Neural crest cell (in vitro differentiated cells): ENCODE results near the gene SMC1B. TPM values are rescaled to one million over a fixed set of nuclear protein-coding genes. Genes with fewer than 3 reads are reported as not detected.

ENCODE experiments used
- DNase-seq: peaks from one replicate; pipeline ENCODE4 v3.0.0; 2021; ENCODE audit warnings: low read depth, mixed read lengths, low spot score
- H3K27ac Mint-ChIP-seq: one replicate; pipeline ENCODE4 v1.8.0; 2021; ENCODE audit warnings: mild to moderate bottlenecking, mixed read lengths; ENCODE audit not compliant: unreplicated experiment
- H3K27me3 Mint-ChIP-seq: 2 replicates; pipeline ENCODE4 v1.8.0; 2021; ENCODE audit warnings: low read depth, mild to moderate bottlenecking, mixed read lengths
- H3K36me3 Mint-ChIP-seq: 2 replicates; pipeline ENCODE4 v1.8.0; 2021; ENCODE audit warnings: low read depth, mild to moderate bottlenecking, mixed read lengths
- H3K4me1 Mint-ChIP-seq: 2 replicates; pipeline ENCODE4 v1.8.0; 2021; ENCODE audit warnings: mixed read lengths
- H3K4me3 Mint-ChIP-seq: one replicate; pipeline ENCODE4 v1.8.0; 2021; ENCODE audit warnings: mild to moderate bottlenecking, mixed read lengths
- H3K9me3 Mint-ChIP-seq: 2 replicates; pipeline ENCODE4 v1.8.0; 2021; ENCODE audit warnings: mixed read lengths
- CTCF ChIP-seq: fragments of 200-600 bp; sonication (generic); conservative IDR thresholded peaks from 2 replicates; pipeline ENCODE4 v1.5.0; 2021; ENCODE audit warnings: antibody characterized with exemption, mild to moderate bottlenecking
- total RNA-seq: library from RNA; stranded (reverse); gene quantifications from 2 replicates; pipeline ENCODE4 v1.2.1, GENCODE V29; 2021

Gene SMC1B
- total RNA-seq, 1 donor from 2014 or later, result not detected

GRCh38 chr22:45418056-45418769 lies 4.8 kb upstream of the SMC1B start:
- peaks cover 4% of the 10 kb centered on the region for H3K27me3 Mint-ChIP-seq
- DNase-seq, result no peak
- no peak for TF ChIP-seq CTCF
- peaks cover 29% of the 10 kb centered on the region for H3K36me3 Mint-ChIP-seq
- no peak overlapping the region for H3K27ac Mint-ChIP-seq
- no peak overlapping the region for H3K4me3 Mint-ChIP-seq
- H3K4me1 Mint-ChIP-seq, result peaks cover 13% of the 10 kb centered on the region
- H3K9me3 Mint-ChIP-seq, result peaks cover 7% of the 10 kb centered on the region

DNA sequence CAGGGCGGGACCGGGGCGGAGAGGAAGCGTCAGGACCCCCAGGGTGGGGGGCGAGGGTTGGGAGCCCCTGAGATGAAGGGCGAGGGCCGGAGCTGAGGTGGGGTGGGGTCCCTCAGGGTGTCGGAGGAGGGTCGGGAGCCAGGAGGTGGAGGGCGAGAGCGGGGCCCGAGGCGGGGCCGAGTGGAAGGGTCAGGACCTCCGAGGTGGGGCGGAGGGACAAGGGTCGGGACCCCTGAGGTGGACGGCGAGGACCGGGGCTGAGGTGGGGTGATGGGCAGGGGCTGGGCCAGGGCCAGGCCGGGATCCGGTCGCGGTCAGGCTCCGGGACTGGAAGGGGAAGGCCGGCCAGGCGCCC lies 409 bp downstream of the SMC1B start:
- no peak for DNase-seq
- H3K9me3 Mint-ChIP-seq, result peaks cover 3% of the 10 kb centered on the region
- H3K27ac Mint-ChIP-seq, result no peak overlapping the region
- H3K4me3 Mint-ChIP-seq, result no peak overlapping the region
- peaks cover 16% of the 10 kb centered on the region for H3K4me1 Mint-ChIP-seq
- H3K36me3 Mint-ChIP-seq, result peaks cover 11% of the 10 kb centered on the region
- no peak for TF ChIP-seq CTCF
- peaks cover 4% of the 10 kb centered on the region for H3K27me3 Mint-ChIP-seq

DNA sequence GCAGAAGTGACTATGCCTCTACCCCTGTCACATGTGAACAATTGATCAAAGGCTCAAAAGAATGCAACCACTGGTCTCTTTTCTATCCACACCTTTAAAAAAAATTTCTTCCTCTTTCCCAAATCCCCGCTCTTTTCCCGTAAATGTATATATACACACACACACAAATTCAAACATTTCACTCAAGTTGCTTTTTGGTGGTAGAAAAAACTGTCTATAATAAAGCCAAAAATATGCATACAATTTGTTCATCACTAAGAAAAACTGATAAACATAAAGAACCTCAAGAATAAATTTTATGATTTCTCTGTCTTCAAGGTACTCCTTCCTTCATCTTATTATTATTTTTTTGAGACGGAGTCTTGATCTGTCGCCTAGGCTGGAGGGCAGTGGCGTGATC lies 5.6 kb downstream of the SMC1B start:
- Mint-ChIP-seq H3K4me3 (no peak overlapping the region), H3K9me3 (peaks cover 3% of the 10 kb centered on the region), H3K27me3 (no peaks in the 10 kb centered on the region), H3K36me3 (peaks cover 2% of the 10 kb centered on the region), H3K4me1 (peaks cover 4% of the 10 kb centered on the region), H3K27ac (no peak overlapping the region)
- no peak for DNase-seq
- TF ChIP-seq CTCF, result no peak

DNA sequence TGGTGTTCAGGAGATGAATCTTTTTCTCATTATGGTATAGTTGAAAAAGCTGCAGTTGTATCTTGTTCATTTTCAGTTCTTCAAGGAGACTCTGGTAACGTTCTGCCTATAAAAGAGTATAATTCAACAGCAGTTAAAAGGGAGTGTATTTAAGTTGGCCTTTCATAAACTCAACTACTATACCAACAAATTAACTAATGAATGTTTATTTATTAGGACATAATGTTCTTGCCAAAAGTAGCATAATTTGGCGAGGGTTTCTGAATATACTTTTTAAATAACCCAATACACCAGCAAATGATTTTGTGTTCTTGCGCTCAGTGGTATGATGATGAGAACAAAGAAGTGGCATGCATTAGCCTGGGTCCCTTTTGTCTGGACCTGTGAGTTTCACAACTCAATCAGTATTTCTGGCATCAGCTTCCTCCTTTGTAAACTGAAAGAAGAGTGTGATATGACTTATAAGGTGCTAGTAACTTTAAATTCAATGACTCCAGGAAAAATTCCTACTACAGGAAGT lies 10.9 kb downstream of the SMC1B start:
- Mint-ChIP-seq H3K27me3 (no peaks in the 10 kb centered on the region), H3K36me3 (no peaks in the 10 kb centered on the region), H3K4me1 (peaks cover 7% of the 10 kb centered on the region), H3K27ac (no peak overlapping the region), H3K4me3 (no peak overlapping the region), H3K9me3 (no peaks in the 10 kb centered on the region)
- no peak for TF ChIP-seq CTCF
- DNase-seq, result no peak

DNA sequence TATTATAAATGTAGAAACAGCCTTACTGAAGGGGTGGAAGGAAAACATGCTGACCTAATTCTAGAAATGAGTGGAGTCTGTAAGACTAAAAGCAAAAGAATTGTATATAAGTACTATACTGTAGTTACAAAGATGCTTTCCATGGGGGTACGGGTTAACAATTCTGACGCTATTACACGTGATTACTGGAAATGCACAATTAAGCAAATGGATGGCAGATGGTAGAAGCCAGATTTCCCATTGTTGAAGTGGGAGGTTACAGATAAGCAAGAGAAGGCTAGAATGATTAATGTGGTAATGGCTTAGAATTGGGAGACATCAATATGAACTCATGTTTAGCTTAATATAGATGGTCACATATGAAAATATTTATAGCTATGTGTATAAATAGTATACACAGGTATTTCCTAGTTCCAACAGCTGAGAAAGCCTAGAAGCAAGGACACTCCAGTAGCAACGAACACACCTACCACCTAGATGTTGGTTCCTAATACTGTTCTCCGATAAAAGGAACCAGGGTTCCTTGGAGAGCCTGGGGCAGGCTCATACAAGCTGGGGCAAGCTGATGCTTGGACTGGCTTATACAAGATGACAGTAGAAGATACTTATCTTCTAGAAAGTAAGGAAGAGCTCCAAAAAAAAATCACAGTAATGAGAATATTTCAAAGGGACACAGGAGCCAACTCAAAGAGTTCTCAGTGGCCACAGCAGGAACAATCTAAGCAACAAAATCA lies 13.5 kb downstream of the SMC1B start:
- H3K9me3 Mint-ChIP-seq, result no peaks in the 10 kb centered on the region
- H3K27ac Mint-ChIP-seq, result no peak overlapping the region
- DNase-seq, result no peak
- no peaks in the 10 kb centered on the region for H3K36me3 Mint-ChIP-seq
- H3K4me3 Mint-ChIP-seq, result no peak overlapping the region
- H3K27me3 Mint-ChIP-seq, result no peaks in the 10 kb centered on the region
- peaks cover 7% of the 10 kb centered on the region for H3K4me1 Mint-ChIP-seq
- no peak for TF ChIP-seq CTCF
